Measurements from ENCODE around the gene ARHGAP24. TPM values are rescaled to one million over a fixed set of nuclear protein-coding genes. Genes with fewer than 3 reads are reported as not detected.
"Not testable (repeated sequence)": the region's sequence is repeated elsewhere in the genome, so short reads cannot be mapped to it uniquely, and the experiment has no call there.

The ARHGAP24 gene
- total RNA-seq, 1 donor from 2014 or later, result 9.9 TPM

DNA sequence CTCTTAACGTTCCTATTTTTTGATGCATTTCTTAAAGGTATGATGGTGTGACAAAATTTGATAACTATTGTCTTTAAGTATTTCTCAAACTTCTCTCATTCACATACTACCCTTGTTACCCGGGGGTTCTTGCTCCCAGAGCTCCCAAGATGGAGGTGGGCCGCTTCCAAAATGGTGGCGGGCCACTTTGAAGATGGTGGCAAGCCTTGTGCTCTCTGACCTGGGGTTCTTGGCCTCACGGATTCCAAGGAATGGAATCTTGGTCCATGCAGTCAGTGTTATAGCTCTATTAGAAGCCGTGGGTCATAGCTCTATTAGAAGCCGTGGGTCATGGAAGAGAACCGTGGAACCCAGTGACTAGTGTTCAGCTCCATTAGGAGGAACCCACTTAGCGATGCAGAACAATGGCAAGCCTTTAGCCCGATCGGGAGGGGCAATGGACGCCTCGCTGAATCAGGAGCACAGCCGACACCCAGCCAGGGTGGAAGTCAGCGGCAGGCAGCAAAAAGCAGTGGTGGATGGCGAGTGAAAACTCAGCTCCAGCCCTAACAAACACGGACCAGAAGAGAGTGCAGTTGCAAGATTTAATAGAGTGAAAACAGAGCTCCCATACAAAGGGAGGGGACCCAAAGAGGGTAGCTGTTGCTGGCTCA is 481.5 kb downstream of the ARHGAP24 start:
- no peak for DNase-seq (ENCODE audit: low read depth)
- TF ChIP-seq, protein P1, sequence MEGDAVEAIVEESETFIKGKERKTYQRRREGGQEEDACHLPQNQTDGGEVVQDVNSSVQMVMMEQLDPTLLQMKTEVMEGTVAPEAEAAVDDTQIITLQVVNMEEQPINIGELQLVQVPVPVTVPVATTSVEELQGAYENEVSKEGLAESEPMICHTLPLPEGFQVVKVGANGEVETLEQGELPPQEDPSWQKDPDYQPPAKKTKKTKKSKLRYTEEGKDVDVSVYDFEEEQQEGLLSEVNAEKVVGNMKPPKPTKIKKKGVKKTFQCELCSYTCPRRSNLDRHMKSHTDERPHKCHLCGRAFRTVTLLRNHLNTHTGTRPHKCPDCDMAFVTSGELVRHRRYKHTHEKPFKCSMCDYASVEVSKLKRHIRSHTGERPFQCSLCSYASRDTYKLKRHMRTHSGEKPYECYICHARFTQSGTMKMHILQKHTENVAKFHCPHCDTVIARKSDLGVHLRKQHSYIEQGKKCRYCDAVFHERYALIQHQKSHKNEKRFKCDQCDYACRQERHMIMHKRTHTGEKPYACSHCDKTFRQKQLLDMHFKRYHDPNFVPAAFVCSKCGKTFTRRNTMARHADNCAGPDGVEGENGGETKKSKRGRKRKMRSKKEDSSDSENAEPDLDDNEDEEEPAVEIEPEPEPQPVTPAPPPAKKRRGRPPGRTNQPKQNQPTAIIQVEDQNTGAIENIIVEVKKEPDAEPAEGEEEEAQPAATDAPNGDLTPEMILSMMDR (conservative IDR thresholded peaks at IDR 0.05; ENCODE audit: low read depth, low read length), result no peak

DNA sequence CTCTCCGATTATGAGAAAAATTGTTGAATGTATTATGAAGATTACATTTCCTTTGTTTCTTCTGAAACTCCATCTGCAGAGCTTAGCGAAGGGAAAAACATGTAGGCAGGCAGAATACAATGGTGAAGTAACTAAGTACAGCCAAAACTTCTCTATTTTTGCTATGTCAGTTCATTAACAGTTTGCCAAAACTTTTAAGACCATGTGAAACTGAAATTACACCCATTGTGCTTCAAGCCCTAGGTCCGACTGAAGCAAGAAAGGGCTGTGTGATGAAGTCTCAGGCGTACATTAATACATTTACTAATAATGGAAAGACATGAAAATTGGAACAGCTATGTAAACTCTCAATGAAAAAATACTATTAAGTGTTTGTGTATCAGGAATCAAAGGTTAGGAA is 486.9 kb downstream of the ARHGAP24 start:
- TF ChIP-seq, protein P1 (conservative IDR thresholded peaks at IDR 0.05; ENCODE audit: low read depth, low read length), result no peak
- H3K4me3 ChIP-seq (ENCODE audit: low read depth, low read length), result no peak overlapping the region
- DNase-seq (ENCODE audit: low read depth), result no peak

More for the DNA sequence above, 481.5 kb downstream of the ARHGAP24 start:
- peak overlapping the region; percentile 18 for H3K4me3 ChIP-seq (ENCODE audit: low read depth, low read length)

DNA sequence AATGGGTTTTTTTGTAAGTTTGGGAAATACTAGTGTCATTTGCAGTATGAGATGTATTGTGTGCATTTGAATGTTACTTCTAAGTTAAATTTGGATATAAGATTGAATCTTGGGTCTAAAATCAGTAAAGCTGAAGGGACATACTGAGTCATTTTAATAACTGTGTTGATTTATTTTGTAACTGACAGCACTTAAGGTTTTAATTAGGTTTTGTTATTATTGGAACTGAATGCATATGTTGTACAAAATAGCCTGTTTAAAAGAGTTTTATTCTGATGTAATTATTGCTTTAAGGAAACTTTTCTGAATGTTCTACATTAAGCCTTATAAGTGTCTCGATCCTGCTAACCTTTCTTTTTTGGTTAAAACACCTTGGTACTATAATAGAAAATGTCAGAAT is 488.3 kb downstream of the ARHGAP24 start:
- TF ChIP-seq, protein P1 (conservative IDR thresholded peaks at IDR 0.05; ENCODE audit: low read depth, low read length), result no peak
- no peak overlapping the region for H3K4me3 ChIP-seq (ENCODE audit: low read depth, low read length)
- no peak for DNase-seq (ENCODE audit: low read depth)

DNA sequence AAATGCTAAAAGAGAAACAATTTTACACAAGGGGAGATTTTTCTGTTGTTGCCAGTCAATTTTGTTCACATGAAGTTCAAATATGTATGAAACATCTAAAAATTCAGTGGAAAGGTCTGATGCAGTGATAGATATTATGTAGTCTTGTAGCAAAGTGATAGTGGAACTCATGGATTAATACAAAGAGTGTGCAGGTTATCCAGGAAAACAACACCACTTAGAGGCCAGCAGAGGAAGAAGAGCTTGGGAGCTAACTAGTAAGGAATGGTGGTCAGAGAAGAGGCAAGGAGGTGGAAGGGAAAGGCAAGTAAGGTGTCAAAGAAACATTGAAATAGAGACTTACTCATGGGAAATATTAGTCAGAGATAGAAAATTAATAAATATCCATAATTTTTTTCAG is 489.3 kb downstream of the ARHGAP24 start:
- H3K4me3 ChIP-seq (ENCODE audit: low read depth, low read length), result no peak overlapping the region
- TF ChIP-seq, protein P1 (conservative IDR thresholded peaks at IDR 0.05; ENCODE audit: low read depth, low read length), result peak; percentile 54
- no peak for DNase-seq (ENCODE audit: low read depth)

DNA sequence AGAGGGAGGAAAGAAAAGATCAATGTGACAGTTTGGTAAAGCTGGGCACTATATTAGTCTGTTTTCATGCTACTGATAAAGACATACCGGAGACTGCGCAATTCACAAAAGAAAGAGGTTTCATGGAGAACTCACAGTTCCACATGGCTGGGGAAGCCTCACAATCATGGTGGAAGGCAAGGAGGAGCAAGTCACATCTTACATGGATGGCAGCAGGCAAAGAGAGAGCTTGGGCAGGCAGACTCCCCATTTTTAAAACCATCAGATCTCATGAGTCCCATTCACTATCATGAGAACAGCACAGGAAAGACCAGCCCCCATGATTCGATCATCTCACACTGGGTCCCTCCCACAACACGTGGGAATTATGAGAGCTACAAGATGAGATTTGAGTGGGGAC is 490.1 kb downstream of the ARHGAP24 start:
- not testable (repeated sequence) for H3K4me3 ChIP-seq (ENCODE audit: low read depth, low read length); DNase-seq (ENCODE audit: low read depth)

DNA sequence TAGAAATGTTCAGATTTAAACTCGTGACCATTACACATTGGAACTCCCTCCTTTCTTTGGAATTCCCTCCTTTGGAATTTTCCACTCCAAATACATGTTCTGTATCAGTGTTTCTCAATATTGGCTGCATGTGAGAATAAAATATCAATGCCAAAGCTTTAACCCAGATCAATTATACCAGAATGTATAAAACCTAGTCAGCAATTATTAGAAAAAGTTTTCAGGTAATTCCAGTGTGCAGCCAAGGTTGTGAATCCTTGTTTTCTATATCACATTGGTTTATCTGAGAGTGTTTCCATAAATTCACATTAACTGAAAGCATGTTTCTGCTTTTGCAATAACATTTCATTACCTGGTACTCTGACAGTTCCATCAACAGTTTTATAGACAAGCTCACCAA is 490.6 kb downstream of the ARHGAP24 start:
- TF ChIP-seq, protein P1 (conservative IDR thresholded peaks at IDR 0.05; ENCODE audit: low read depth, low read length), result no peak
- no peak for DNase-seq (ENCODE audit: low read depth)
- H3K4me3 ChIP-seq (ENCODE audit: low read depth, low read length), result no peak overlapping the region

DNA sequence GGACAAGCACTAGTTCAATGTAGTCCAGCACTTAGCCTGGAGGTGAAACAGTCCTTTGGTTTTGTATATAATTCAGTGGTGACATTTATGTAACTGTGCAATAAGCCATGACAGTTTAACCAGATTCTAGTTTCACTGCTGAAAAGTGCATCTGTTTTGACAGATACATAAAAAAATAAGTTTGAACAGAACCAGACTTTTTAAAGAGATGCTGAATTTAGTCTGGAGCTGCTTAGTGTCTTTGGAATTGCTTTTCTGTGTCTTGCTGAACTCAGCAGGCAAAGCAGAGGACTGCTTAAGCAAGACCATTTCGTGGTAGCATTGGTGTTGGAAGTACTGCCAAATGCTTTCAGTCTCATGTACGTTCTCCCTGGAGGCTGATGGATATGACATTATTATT is 491.4 kb downstream of the ARHGAP24 start:
- DNase-seq (ENCODE audit: low read depth), result no peak
- no peak overlapping the region for H3K4me3 ChIP-seq (ENCODE audit: low read depth, low read length)
- TF ChIP-seq, protein P1 (conservative IDR thresholded peaks at IDR 0.05; ENCODE audit: low read depth, low read length), result no peak

All from epithelial cell of proximal tubule (primary cell).